HT-29 (cell line): Measurements from ENCODE around the gene GGT6. TPM values are rescaled to one million over a fixed set of nuclear protein-coding genes. Genes with fewer than 3 reads are reported as not detected.
"Not testable (repeated sequence)": the region's sequence is repeated elsewhere in the genome, so short reads cannot be mapped to it uniquely, and the experiment has no call there.

Source experiments
- DNase-seq: peaks from one replicate; pipeline ENCODE4 v3.0.0-alpha.2; 2015; ENCODE audit warnings: low spot score
- total RNA-seq: library from RNA; depleted of rRNA; stranded (reverse); fragments of >200 nt; shearing (Covaris generic); gene quantifications from 2 replicates; pipeline ENCODE4 v1.2.3, GENCODE V29; 2014; rRNA removed

Gene GGT6, protein sequence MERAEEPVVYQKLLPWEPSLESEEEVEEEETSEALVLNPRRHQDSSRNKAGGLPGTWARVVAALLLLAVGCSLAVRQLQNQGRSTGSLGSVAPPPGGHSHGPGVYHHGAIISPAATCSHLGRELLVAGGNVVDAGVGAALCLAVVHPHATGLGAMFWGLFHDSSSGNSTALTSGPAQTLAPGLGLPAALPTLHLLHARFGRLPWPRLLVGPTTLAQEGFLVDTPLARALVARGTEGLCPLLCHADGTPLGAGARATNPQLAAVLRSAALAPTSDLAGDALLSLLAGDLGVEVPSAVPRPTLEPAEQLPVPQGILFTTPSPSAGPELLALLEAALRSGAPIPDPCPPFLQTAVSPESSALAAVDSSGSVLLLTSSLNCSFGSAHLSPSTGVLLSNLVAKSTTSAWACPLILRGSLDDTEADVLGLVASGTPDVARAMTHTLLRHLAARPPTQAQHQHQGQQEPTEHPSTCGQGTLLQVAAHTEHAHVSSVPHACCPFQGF
- 4.8 and 7.0 TPM in 2 replicates for total RNA-seq

DNA sequence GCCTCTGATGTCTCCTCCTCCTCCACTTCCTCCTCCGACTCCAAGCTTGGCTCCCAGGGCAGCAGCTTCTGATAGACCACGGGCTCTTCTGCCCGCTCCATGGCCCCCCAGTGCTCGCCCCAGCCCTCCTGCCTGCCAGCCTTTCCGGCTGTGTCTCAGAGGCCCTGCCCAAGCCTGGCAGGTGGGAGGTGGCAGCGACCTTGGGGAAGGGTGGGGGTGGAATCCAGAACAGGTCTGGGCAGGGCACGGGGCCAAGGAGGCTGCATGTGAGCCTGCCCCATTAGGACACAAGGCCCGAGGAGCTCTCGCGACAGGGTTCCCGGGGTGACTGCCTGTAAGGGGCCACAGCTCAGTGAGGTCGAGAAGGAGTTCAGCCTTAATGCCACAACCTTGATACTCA is at the start of gene GGT6:
Gene GGT6 (minus strand): TSS at position 157 of the 400 bp plus-strand sequence. CDS start 56 bp downstream, at position 101.
- peak; percentile 41 for DNase-seq

DNA sequence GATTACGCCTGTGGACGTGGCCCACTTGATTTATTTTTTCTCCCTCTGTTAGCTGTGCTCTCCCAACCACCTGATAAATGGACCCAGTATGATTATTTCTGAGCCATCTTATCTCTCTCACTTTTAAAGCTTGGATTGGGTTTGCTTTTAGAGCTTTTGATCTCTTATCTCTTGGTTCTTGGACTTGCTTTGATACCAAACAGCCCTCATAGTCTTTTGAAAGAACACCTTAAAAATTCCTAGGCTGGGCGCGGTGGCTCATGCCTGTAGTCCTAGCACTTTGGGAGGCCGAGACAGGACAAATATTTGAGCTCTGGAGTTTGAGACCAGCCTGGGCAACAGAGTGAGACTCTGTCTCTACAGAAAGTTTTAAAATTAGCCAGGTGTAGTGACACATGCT is 49.8 kb upstream of the GGT6 start:
- DNase-seq = no peak

DNA sequence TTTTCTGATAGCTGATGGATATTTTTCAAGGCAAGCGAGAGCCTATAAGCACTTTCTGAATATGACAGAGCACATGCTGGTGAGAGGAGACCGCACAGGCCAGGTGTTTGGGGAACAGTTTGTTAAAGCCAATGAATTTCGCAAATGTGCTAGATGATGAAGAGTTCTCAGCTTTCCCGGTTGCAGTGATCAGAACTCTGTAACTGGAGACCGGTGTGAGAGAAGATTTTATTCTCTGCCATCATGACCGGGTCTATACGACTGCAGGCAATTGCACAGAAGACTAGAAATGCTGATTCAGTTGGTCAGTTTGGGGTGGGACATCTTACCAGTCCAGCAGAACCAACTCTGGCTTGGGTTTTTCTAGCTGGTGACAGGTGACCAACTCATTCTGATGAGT is 49.4 kb upstream of the GGT6 start:
- no peak for DNase-seq

DNA sequence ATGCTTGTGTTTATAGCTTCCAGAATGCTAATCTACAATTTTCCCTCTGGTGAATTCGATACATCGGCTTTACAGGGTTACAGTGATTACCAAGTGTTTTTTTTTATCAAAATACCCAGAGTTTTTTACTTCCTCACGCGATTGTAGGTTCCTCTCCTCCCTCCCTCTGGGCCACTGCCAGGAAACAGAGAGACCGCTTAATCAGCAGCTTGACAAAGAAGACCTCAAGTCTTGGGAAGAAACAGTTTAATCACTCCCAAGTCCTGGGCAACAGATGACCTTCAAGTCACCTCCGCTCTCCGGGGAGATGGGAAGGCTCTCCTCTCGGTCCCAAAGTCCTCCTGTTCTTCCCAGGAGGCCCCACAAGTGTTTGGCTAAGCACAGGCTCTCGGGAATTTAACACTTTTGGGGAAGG is 47.4 kb upstream of the GGT6 start:
- DNase-seq = no peak

DNA sequence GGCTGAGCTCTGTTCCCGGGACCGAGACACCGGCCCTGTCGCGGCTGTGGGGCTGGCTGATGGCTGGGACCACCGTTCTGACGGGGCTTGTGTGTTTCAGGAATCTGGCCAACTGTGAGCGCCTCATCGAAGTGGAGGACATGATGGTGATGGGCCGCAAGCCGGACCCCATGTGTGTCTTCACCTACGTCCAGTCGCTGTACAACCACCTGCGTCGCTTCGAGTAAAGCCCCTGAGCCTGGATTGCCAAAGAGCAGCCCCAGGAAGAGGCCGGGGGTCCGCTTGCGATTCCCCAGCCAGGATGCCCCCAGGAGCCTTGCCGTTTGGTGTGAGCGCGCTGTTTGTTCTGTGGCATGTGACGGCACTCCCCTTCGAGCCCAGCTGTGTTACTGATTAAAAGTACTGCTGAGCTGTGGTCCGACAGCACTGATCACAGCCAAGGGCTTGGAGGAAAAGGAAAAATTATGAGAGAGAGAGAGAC is 46.9 kb upstream of the GGT6 start:
- no peak for DNase-seq

DNA sequence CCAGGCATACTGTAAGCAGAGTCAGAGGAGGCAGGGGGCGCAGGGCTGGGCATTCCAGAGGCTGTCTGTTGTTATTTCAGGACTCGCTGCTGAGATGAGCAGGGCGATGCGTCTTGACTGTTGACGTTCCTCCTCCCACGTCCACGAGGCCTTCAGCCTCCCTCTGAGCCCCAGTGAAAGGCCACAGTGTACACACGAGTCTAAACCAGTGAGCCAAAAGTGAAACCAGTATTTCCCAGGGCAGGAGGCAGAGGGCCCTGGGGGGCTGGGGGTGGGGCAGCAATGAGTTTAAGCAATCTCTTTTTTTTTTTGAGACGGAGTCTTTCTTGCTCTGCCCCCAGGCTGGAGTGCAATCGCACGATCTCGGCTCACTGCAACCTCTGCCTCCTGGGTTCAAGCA is 45.4 kb upstream of the GGT6 start:
- DNase-seq = no peak

DNA sequence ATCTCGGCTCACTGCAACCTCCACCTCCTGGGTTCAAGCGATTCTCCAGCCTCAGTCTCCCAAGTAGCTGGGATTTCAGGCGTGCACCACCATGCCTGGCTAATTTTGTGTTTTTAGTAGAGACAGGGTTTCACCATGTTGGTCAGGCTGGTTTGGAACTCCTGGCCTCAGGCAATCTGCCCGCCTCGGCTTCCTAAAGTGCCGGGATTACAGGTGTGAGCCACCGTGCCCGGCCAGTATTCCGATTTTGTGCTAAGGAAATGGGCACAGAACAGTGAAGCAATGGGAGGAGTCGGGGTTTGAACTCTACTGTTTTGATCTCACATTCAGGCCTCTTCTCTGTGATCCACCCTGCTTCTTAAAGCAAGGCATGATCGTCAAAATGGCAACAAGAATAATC is 44.4 kb upstream of the GGT6 start:
- DNase-seq = not testable (repeated sequence)

DNA sequence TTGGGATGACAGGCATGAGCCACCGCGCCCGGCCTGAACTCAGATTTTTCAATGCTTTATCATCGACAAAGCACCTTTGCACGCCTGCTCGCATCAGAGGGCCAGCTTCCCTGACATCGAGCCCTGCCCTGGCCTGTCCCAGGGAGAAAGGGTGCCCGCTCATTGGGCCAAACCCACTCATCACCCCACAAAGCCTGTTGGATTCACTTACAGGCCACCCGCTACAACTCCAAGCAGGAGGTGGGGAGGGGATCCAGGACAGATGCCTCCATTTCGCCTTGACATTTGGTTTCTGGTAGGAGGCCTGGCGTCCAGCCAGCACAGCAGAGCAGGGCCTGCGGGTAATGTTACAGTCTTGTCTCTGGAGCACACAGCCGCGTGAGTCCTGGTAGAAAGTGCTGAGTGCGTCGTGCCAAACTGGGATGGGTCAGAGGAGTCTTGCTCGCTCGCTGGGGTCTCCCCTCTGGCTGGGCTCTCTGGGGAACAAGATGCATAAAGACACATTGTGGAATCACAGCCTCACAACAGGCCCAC is 43.8 kb upstream of the GGT6 start:
- DNase-seq = no peak

DNA sequence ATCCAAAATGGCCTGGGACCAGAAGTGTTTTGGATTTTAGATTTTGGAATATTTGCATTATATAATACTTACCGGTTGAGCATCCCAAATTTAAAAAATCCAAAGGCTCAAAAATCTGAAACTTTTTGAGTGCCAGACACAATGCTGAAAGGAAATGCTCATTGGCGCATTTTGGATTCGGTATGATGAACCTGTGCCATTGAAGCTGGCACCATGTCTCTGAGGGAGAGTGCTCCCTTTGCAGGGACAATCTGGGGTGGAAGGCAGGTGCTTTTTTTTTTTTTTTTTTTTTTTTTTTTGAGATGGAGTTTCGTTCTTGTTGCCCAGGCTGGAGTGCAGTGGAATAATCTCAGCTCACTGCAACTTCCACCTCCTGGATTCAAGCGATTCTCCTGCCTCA is 41.7 kb upstream of the GGT6 start:
- DNase-seq = no peak

DNA sequence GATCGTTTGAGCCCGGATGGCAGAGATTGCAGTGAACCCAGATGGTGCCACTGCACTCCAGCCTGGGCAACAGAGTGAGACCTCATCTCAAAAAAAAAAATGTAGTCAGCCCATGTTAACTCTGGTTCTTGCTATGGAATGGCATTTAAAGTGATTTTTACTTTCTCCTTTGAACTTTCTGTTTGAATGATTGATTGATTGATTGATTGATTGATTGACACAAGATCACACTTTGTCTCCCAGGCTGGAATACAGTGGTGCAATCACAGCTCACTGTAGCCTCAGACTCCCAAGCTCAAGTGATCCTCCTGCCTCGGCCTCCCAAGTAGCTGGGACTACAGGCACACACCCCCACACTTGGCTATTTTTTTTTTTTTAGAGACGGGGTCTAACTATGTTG is 40.9 kb upstream of the GGT6 start:
- DNase-seq = no peak

DNA sequence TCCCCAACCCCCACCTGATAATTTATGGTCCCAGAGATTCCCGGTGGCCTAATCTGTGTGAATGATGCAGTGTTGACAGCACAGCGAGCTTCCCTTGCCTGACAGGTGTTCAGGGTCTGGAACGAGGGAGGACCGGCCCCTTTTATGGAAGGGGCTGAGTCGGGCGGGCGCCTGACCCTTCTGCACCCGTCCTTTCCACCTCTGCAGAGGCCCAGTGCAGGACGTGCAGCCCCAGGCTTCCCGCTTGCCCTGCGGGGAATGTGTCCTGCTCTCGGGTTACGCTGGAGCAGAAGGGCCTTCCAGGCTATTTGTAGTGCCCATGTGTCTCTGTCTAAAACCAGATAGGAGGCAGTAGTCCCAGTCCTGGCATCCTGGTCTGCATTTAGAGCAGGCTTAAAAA is 40.2 kb upstream of the GGT6 start:
- DNase-seq = no peak

DNA sequence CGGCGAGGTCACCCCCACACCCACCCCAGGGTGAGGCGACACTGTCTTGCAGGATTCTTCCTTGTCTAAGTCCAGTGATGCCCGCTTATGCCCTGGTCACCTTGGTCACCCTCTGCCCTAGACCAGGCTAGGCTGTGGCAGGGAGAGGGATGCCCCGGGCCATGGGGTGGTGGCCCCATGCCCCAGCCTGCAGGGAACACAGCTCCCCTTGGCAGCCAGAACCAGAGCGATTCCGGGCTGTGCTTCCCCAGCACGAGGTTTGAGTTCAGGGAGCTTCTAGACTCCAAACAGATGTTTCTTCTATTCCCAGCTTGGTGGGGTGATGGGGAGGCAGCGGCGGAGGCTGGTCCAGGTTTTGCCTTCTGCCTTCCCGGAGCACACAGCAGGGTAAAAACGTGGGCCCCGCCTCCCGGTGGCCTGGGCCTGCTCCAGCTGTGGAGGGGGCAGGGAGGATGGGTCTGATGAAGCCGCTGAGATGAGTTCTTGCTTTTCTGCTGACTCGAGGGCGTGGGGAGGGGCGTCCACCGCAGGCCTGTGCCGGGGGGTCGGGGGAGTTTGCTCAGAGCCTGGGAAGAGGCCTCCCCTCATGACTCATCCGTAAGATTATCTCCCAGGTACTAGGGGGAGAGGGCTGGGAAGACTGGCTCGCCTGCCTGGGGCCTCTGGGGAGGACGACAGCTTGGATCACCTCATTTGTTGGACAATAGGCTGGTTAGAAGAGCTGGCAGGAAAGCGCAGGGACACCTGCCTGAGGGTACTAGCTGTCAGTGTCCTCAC is 39.3 kb upstream of the GGT6 start:
- no peak for DNase-seq

DNA sequence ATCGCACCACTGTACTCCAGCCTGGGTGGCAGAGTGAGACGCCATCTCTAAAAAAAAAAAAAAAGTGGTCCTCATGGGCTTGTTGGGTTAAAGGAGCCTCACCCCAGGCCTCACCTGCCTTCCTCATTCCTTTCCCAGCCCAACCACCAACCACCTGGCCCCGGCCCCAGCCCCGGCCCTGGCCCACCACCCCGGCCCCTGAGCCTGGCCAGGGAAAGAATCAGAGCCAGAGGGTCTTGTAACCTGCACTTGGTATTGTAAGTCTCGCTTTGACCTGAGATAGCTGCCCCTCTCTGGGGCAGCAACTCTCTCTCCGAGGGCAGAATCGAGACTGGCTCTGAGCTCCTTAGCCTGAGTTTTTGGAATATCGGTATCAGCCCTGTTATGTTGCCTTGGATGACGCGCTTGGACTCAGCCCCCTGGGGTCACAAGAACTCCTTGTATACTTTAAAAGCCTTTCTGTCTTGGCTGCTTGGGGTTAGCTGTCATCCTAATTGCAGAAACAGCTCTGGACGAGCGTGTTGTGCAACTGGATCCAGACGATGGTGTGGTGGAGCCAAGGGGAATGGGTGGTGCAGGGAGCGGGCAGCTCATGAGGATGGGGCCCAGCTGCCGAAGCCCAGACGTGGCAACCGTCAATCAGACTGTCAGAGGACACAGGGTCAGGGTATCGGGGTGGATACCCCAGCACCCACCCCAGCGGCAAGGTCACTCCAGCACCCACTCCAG is 38.6 kb upstream of the GGT6 start:
- DNase-seq = no peak

DNA sequence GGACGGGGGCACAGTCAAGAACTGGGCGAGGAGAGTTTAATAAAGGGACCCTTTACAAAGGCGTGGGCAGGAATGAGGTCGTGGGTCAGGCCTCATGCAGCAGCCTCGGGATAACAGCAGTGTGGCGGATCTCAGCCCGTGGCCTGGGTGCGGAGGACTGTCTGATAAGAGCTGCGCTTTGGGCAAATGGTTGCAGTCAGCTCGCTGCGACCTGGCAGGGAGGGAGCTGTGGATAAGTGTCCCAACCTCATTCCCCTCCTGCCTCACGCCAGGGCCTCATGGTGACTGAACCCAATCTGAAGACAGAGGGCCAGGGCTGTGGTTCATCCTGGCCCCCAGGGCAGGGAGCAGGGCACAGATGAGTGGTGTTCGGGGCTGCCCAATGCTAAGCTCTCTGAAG is 37.6 kb upstream of the GGT6 start:
- DNase-seq = no peak

DNA sequence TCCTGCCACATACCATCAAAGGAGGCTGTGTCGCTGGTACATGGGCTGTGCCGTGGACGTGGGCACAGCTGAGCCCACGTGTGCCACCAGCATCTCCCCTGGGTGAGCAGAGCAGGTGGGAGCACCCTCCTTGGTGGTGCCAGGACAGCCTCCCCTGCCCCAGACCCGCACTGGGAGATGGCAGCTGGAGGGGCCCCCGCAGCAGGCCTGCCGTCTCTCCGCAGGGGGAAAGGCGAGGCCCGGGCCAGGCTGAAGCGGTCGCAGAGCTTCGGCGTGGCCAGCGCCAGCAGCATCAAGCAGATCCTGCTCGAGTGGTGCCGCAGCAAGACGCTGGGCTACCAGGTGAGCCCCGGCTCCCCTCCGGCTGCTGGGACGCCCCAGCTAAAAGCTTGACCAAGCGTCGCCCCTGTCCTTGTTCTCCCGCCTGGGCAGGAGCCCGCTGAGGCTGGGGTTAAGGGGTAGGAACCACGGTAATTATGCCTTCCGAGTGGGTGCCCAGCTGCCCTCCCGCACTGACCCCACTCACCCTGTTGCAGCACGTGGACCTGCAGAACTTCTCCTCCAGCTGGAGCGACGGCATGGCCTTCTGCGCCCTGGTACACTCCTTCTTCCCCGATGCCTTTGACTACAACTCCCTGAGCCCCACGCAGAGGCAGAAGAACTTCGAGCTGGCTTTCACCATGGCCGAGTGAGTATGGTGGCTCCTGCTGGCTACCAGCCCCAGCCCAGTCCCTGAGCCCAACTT is 36.4 kb upstream of the GGT6 start:
- DNase-seq = no peak

DNA sequence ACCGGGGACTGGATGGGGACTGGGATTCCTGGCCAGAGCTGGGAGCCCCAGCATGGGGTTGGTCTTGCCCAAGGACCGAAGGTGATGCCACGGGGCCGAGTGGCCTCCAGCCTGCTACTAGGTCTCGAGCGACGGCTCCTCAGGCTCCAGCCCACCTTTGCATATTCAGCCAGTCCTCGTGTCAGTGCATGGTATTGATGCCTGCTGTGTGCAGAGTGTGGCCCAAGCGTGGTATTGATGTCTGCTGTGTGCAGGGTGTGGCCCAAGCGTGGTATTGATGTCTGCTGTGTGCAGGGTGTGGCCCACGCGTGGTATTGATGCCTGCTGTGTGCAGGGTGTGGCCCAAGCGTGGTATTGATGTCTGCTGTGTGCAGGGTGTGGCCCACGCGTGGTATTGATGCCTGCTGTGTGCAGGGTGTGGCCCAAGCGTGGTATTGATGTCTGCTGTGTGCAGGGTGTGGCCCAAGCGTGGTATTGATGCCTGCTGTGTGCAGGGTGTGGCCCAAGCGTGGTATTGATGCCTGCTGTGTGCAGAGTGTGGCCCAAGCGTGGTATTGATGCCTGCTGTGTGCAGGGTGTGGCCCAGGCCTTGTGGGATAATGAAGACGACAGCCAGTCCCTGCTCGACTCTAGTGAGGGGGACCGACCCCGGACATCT is 35.4 kb upstream of the GGT6 start:
- not testable (repeated sequence) for DNase-seq

DNA sequence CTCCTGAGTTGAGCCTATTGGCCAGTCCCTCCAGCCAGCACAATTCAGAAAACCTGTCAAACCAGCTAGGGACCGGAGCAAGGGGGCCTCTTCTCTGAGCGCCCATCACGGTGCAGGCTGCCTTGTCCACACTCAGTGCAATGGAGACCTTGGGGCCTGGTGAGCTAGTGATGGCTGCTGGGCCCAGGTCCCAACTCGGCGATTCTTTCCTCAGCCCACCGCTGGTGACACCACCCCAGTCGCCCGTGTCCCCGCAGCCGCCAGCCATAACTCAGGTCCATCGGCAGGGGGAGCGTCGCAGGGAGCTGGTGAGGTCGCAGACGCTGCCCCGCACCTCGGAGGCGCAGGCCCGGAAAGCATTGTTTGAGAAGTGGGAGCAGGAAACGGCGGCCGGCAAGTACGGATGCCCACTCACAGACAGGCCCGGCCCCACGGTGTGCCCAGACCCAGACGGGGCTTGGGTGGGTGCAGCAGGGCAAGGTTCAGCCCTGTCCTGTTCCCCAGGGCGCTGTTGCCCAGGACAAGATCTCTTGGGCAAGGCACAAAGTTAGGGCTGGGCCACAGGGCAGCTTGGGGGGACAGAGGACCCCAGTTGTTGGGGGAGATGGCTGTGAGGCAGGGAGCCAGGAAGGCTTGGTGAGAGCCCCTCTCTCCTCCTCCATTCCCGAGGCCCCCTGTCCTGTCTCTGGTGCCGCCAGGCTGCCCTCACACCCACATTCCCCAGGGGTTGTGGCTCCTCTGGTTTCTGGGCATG is 34.7 kb upstream of the GGT6 start:
- peak; percentile 64 for DNase-seq

DNA sequence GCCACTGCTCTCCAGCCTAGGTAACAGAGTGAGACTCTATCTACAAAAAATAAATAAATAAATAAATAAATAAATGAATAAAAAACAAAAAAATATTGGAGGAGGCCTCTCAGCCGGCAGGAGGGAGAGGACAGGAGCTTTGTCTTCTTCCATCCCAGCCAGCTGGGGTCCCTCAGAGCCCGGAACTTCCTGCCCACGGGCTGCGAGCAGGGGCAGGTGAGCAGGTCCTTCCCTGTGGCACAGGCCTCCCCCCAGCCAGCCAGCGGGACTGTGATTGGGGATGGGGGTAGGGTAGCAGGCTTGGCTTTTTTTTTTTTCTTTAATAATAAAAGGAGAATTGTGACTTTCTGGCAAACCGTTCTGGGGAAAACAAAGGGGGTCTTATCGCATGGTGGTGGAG is 34.0 kb upstream of the GGT6 start:
- no peak for DNase-seq

DNA sequence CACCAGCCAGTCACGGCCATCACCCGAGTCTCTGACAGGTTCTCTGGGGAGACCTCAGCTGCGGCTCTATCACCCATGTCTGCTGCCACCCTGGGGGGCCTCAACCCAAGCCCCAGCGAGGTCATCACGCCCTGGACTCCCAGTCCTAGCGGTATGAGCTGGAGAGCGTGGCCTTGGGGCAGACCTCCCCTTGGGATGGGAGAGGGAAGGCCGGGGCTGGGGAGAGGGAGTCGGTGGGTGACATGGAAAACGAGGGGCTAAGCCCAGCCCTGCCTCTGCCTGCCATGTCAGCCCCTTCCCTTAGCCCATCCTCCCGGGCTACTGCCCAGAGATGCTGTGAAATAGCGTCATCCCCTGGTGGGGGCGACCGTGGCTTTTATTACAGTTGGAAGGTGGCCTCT is 32.6 kb upstream of the GGT6 start:
- DNase-seq = no peak
